HCT116 (cell line): ENCODE measurements around the gene MALL. TPM values are rescaled to one million over a fixed set of nuclear protein-coding genes. Genes with fewer than 3 reads are reported as not detected.

ENCODE experiments used
- ATAC-seq: fragments of 200-7000 bp; cut with Tn5 transposase; 2 replicates; pipeline ENCODE4 v1.9.1; 2020; ENCODE audit warnings: mild to moderate bottlenecking, moderate library complexity
- BruUV-seq: library from RNA; stranded (reverse); fragments of 400-500 nt; replicated peaks from 2 replicates; lab custom pipeline; 2021; lab: Mats Ljungman, UMichigan
- CTCF ChIA-PET: fragments of 300-600 bp; sonication (Branson Sonifier 250); formaldehyde crosslinking; loops from one replicate; lab custom pipeline; 2021; ENCODE audit warnings: antibody characterized with exemption; lab: Charles Lee
- POLR2A ChIA-PET: fragments of 300-600, 350-600 bp; sonication (Branson Sonifier 250); formaldehyde crosslinking; loops from one replicate; lab custom pipeline; 2021; ENCODE audit warnings: antibody characterized with exemption; lab: Charles Lee
- RAD21 ChIA-PET, 2 experiments: fragments of 300-600 bp; sonication (Branson Sonifier 250); formaldehyde crosslinking; loops; one replicate each; lab custom pipeline; 2023; ENCODE audit warnings: low total read pairs in 2 of 2; ENCODE audit not compliant: uncharacterized antibody in 2 of 2, unreplicated experiment in 2 of 2, low non-redundant PET in 1 of 2; lab: Charles Lee
- DNase-seq: peaks from one replicate; pipeline ENCODE4 v3.0.0-alpha.2; 2010; ENCODE audit warnings: low read depth, low spot score
- H2AFZ ChIP-seq: fragments of 200-600 bp; shearing (Covaris generic), sonication (generic); 2 replicates; pipeline ENCODE4 v1.6.1; 2017; ENCODE audit warnings: low read depth, mixed run types, mixed read lengths, antibody characterized with exemption, low read length; ENCODE audit not compliant: poor library complexity, severe bottlenecking
- H3K27ac ChIP-seq: 2 replicates; pipeline ENCODE4 v1.5.1; 2012; ENCODE audit warnings: low read depth, low read length
- H3K27me3 ChIP-seq: fragments of 200-600 bp; sonication (generic); 2 replicates; pipeline ENCODE4 v1.6.1; 2016; ENCODE audit warnings: mixed run types, low read length, mixed read lengths; ENCODE audit not compliant: insufficient read depth
- H3K36me3 ChIP-seq, 2 experiments: fragments of 200-500 bp in 1 of 2; fragments of 200-600 bp in 1 of 2; sonication (Bioruptor generic) in 1 of 2; sonication (generic) in 1 of 2; 2 replicates each; pipeline versions ENCODE4 v1.5.1 to v1.6.1; 2014 to 2016; ENCODE audit warnings: low read length in 2 of 2, inconsistent platforms in 1 of 2, mixed read lengths in 1 of 2, mixed run types in 1 of 2; ENCODE audit not compliant: insufficient read depth in 2 of 2, control insufficient read depth in 1 of 2
- H3K4me1 ChIP-seq, 2 experiments: fragments of 200-600 bp in 1 of 2; sonication (generic) in 1 of 2; 2 replicates each; pipeline versions ENCODE4 v1.5.1 to v1.6.1; 2012 to 2017; ENCODE audit warnings: low read length in 2 of 2, inconsistent platforms in 1 of 2, mild to moderate bottlenecking in 1 of 2, mixed read lengths in 1 of 2, mixed run types in 1 of 2, moderate library complexity in 1 of 2; ENCODE audit not compliant: insufficient read depth in 2 of 2, control insufficient read depth in 1 of 2
- H3K4me2 ChIP-seq: fragments of 200-600 bp; sonication (generic); 2 replicates; pipeline ENCODE4 v1.6.1; 2017; ENCODE audit warnings: mixed run types, low read length, mixed read lengths
- H3K4me3 ChIP-seq, 2 experiments: fragments of 200-600 bp in 1 of 2; sonication (generic) in 1 of 2; replicated peaks in 1 of 2; 2 replicates each; pipeline ENCODE4 v1.5.1; 2011 to 2016; ENCODE audit warnings: low read length in 2 of 2, control low read depth in 1 of 2, low read depth in 1 of 2, mild to moderate bottlenecking in 1 of 2, mixed read lengths in 1 of 2, mixed run types in 1 of 2
- H3K79me2 ChIP-seq: fragments of 200-600 bp; sonication (generic); 2 replicates; pipeline ENCODE4 v1.6.1; 2017; ENCODE audit warnings: mild to moderate bottlenecking, mixed run types, low read length, moderate library complexity, mixed read lengths; ENCODE audit not compliant: insufficient read depth
- H3K9ac ChIP-seq: fragments of 200-600 bp; sonication (generic); 2 replicates; pipeline ENCODE4 v1.6.1; 2016; ENCODE audit warnings: low read length, mixed read lengths
- H3K9me2 ChIP-seq: fragments of 200-600 bp; sonication (generic), shearing (Covaris generic); 2 replicates; pipeline ENCODE4 v1.6.1; 2017; ENCODE audit warnings: mixed run types, mild to moderate bottlenecking, moderate library complexity; ENCODE audit not compliant: insufficient read depth
- H3K9me3 ChIP-seq, 2 experiments: fragments of 200-500 bp in 1 of 2; fragments of 200-600 bp in 1 of 2; sonication (Bioruptor generic) in 1 of 2; sonication (generic) in 1 of 2; 2 replicates each; pipeline ENCODE4 v1.6.1; 2014 to 2017; ENCODE audit warnings: low read length in 2 of 2, mixed read lengths in 2 of 2, inconsistent platforms in 1 of 2, low read depth in 1 of 2, mild to moderate bottlenecking in 1 of 2, mixed run types in 1 of 2, moderate library complexity in 1 of 2; ENCODE audit not compliant: control insufficient read depth in 1 of 2, insufficient read depth in 1 of 2
- H4K20me1 ChIP-seq: fragments of 200-600 bp; sonication (generic), shearing (Covaris generic); 2 replicates; pipeline ENCODE4 v1.6.1; 2017; ENCODE audit warnings: mixed run types, mild to moderate bottlenecking, moderate library complexity; ENCODE audit not compliant: insufficient read depth
- CBX3 ChIP-seq: IDR thresholded peaks from 2 replicates; pipeline ENCODE4 v1.6.1; 2012; ENCODE audit warnings: low read depth
- CEBPB ChIP-seq: IDR thresholded peaks from 2 replicates; pipeline ENCODE4 v1.6.1; 2012; ENCODE audit warnings: low read depth
- CTCF ChIP-seq, 3 experiments: fragments of 200-600 bp in 1 of 3; sonication (generic) in 1 of 3; IDR thresholded peaks in 2 of 3; conservative IDR thresholded peaks in 1 of 3; 2 replicates each; pipeline ENCODE4 v1.5.1; 2012 to 2017; ENCODE audit warnings: low read depth in 2 of 3, low read length in 2 of 3, antibody characterized with exemption in 1 of 3, borderline replicate concordance in 1 of 3, control low read depth in 1 of 3, mild to moderate bottlenecking in 1 of 3, mixed read lengths in 1 of 3, mixed run types in 1 of 3, moderate library complexity in 1 of 3; ENCODE audit not compliant: insufficient read depth in 1 of 3
- EGR1 ChIP-seq: IDR thresholded peaks from 2 replicates; pipeline ENCODE4 v1.6.1; 2012; ENCODE audit warnings: low read depth
- ELF1 ChIP-seq: IDR thresholded peaks from 2 replicates; pipeline ENCODE4 v1.6.1; 2012; ENCODE audit warnings: low read depth, borderline replicate concordance
- JUND ChIP-seq: IDR thresholded peaks from 2 replicates; pipeline ENCODE4 v1.6.1; 2012
- POLR2A ChIP-seq: IDR thresholded peaks from 2 replicates; pipeline ENCODE4 v1.7.0; 2011; ENCODE audit warnings: borderline replicate concordance; ENCODE audit not compliant: insufficient read depth, insufficient read length; ENCODE audit errors: extremely low read depth
- SIN3A ChIP-seq: IDR thresholded peaks from 2 replicates; pipeline ENCODE4 v1.6.1; 2012; ENCODE audit warnings: low read depth
- SP1 ChIP-seq: IDR thresholded peaks from 2 replicates; pipeline ENCODE4 v1.6.1; 2012; ENCODE audit warnings: low read depth
- SRF ChIP-seq: IDR thresholded peaks from 2 replicates; pipeline ENCODE4 v1.6.1; 2012; ENCODE audit warnings: low read depth
- TCF7L2 ChIP-seq: IDR thresholded peaks from 2 replicates; pipeline ENCODE4 v1.7.0; 2011; ENCODE audit warnings: borderline replicate concordance, inconsistent platforms; ENCODE audit not compliant: insufficient read depth, insufficient read length; ENCODE audit errors: extremely low read depth
- ZFX ChIP-seq: fragments of 450-650 bp; IDR thresholded peaks from 2 replicates; pipeline ENCODE4 v1.6.1; 2017
- ZNF274 ChIP-seq: fragments of 200-500 bp; sonication (Bioruptor generic); IDR thresholded peaks from 2 replicates; pipeline ENCODE4 v1.6.1; 2014; ENCODE audit warnings: mild to moderate bottlenecking, low read depth, low read length, inconsistent platforms
- intact Hi-C: fragments of 100-400 bp; cut with micrococcal nuclease; formaldehyde crosslinking; loops from 2 replicates; pipeline ENCODE4 v1.10.0; 2022
- total RNA-seq: library from RNA; stranded (reverse); gene quantifications from one replicate; pipeline ENCODE4 v1.2.1, GENCODE V29; 2021; ENCODE audit not compliant: unreplicated experiment
- TF ChIP-seq, protein P1 (sequence below): IDR thresholded peaks from 2 replicates; pipeline ENCODE4 v1.6.1; 2012
- TF ChIP-seq, protein P2 (sequence below): IDR thresholded peaks from 2 replicates; pipeline ENCODE4 v1.6.1; 2011; ENCODE audit warnings: mild to moderate bottlenecking, low read length, moderate library complexity; ENCODE audit not compliant: insufficient replicate concordance; ENCODE audit errors: extremely low read depth

MALL gene
- total RNA-seq, 1 experiment from 2014 or later: 223 TPM

DNA sequence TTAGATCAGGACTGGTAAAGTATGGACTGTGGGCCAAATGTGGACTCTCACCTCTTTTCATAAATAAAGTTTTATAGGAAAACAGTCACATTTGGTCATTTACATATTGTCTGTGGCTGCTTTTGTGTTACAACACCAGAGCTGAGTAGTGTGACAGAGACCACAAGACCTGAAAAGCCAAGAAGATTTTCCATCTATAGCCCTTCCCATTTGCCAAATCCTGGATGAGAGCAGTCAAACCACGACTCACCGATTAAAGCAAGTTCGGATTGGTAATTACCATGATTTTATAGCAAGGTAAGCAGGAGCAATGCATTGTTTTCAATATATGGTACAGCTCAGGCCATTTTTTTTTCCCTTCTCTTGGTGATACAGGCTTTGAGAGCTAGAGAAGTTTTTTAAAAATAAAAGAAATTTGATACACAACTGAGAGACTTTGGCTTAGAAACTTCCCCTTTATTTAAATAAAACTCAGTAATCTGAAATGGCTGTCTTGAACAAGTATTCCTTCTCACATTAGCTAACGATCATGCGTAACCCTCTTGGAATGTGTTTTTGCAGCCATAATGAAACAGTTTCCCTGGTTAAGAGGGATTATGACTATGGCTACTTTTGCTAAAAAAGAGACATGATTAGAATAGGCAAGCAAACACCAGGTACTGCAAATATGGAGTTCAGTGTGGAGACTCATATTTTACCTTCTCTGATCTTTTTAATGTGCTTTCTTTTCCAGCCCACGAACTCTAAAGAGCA, 9.5 kb upstream of the MALL start (continued):
- no peak for TF ChIP-seq CTCF (IDR thresholded peaks at IDR 0.05 in 2 of 3, conservative IDR thresholded peaks at IDR 0.05 in 1 of 3; ENCODE audit: borderline replicate concordance in 1 of 3, insufficient read depth in 1 of 3, low read depth in 2 of 3, low read length in 2 of 3)
- no peak for TF ChIP-seq SRF
- TF ChIP-seq POLR2A: no peak
- TF ChIP-seq CBX3: no peak
- no peak for TF ChIP-seq ZFX
- no peak for TF ChIP-seq EGR1
- no peak for TF ChIP-seq CEBPB
- no peak for TF ChIP-seq TCF7L2
- no peak for TF ChIP-seq ZNF274
- TF ChIP-seq JUND: no peak

- no peaks in the 10 kb centered on the region for H3K27me3 ChIP-seq
- no peak for TF ChIP-seq SP1
- TF ChIP-seq SIN3A: no peak
- no peak for TF ChIP-seq TCF7L2
- TF ChIP-seq EGR1: no peak
- TF ChIP-seq JUND: no peak
- TF ChIP-seq ELF1: no peak
- TF ChIP-seq, protein P1, sequence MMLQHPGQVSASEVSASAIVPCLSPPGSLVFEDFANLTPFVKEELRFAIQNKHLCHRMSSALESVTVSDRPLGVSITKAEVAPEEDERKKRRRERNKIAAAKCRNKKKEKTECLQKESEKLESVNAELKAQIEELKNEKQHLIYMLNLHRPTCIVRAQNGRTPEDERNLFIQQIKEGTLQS: no peak
- TF ChIP-seq, protein P2, sequence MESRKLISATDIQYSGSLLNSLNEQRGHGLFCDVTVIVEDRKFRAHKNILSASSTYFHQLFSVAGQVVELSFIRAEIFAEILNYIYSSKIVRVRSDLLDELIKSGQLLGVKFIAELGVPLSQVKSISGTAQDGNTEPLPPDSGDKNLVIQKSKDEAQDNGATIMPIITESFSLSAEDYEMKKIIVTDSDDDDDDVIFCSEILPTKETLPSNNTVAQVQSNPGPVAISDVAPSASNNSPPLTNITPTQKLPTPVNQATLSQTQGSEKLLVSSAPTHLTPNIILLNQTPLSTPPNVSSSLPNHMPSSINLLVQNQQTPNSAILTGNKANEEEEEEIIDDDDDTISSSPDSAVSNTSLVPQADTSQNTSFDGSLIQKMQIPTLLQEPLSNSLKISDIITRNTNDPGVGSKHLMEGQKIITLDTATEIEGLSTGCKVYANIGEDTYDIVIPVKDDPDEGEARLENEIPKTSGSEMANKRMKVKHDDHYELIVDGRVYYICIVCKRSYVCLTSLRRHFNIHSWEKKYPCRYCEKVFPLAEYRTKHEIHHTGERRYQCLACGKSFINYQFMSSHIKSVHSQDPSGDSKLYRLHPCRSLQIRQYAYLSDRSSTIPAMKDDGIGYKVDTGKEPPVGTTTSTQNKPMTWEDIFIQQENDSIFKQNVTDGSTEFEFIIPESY: no peak
- no peak for TF ChIP-seq CEBPB
- no peak for TF ChIP-seq POLR2A
- H3K9ac ChIP-seq: no peak overlapping the region
- RAD21 ChIA-PET: no interaction called here
- ATAC-seq (no peak), DNase-seq (no peak)
- intact Hi-C loops: no loop called here
- no peaks in the 10 kb centered on the region for H4K20me1 ChIP-seq
- POLR2A ChIA-PET: interaction anchor here (2.6 kb wide), 1 partner anchor 18 kb away, joined by 8 read pairs; no protein-coding TSS in a partner anchor
- H3K9me3 ChIP-seq: no peaks in the 10 kb centered on the region
- no peaks in the 10 kb centered on the region for H3K36me3 ChIP-seq
- no peaks in the 10 kb centered on the region for H3K9me2 ChIP-seq
- H3K27ac ChIP-seq: no peak overlapping the region
- no TSS peak for BruUV-seq
- CTCF ChIA-PET: interaction anchor here (1.9 kb wide), 1 partner anchor 8 kb away, joined by 13 read pairs; the partner anchor contains the start of gene MALL
- H3K4me2 ChIP-seq: no peak overlapping the region
- no peak overlapping the region for H2AFZ ChIP-seq
- H3K4me1 ChIP-seq: peaks cover 29 to 56% of the 10 kb centered on the region in 2 experiments
- H3K4me3 ChIP-seq: no peak overlapping the region
- H3K79me2 ChIP-seq: no peaks in the 10 kb centered on the region
These were observed 8.6 kb upstream of the MALL start for GRCh38 chr2:110124038-110124825.
